Heart left ventricle (tissue), 13 donors: ENCODE results near the gene NOL9.

Experiments used
- POLR2A ChIP-seq, 2 donors: fragments of 450-650 bp; IDR thresholded peaks; one replicate each; pipeline ENCODE4 v1.6.1; 2017; ENCODE audit warnings: antibody characterized with exemption in 2 of 2, mild to moderate bottlenecking in 2 of 2, moderate library complexity in 2 of 2
- TF ChIP-seq, protein P1 (sequence below), 12 donors: fragments of 200-600 bp; sonication (generic) in 4 of 12; IDR thresholded peaks; one replicate each; pipeline versions ENCODE4 v1.5.0 to v1.8.0; 2018 to 2022; ENCODE audit warnings: antibody characterized with exemption in 12 of 12, mild to moderate bottlenecking in 5 of 12
- donor health status: ischemic (EF 13 %, LVEDD 7.1; RV severe dilation, severe dysfunction).
- donor health status: DM: no; HTN: yes; CAD: no.
- donor health status: DM: no; HTN: no; CAD: no.
- donor health status: ischemic (EF 25% LVEDD 6.9; RV normal size, moderate dysfunction).
- donor health status: ischemic (EF 25% LVEDD 5.7; RV mildly dilated, moderate dysfunction).
- donor health status: ischemic (EF 35%, LVEDD 5.7; RV mildly dilated, moderate dysfunction).
- donor health status: nonischemic (EF 11% LVEDD 7.7; RV severe dilation, severe dysfunction).
- donor health status: DM: yes; HTN: yes; CAD: no.
- donor health status: PGD.
- donor health status: ischemic (EF 29% LVEDD 5.4; RV normal size, mild dysfunction).
- donor health status: nonischemic (EF 23%, LVEDD 6.1; RV moderate dilation, normal function).

DNA sequence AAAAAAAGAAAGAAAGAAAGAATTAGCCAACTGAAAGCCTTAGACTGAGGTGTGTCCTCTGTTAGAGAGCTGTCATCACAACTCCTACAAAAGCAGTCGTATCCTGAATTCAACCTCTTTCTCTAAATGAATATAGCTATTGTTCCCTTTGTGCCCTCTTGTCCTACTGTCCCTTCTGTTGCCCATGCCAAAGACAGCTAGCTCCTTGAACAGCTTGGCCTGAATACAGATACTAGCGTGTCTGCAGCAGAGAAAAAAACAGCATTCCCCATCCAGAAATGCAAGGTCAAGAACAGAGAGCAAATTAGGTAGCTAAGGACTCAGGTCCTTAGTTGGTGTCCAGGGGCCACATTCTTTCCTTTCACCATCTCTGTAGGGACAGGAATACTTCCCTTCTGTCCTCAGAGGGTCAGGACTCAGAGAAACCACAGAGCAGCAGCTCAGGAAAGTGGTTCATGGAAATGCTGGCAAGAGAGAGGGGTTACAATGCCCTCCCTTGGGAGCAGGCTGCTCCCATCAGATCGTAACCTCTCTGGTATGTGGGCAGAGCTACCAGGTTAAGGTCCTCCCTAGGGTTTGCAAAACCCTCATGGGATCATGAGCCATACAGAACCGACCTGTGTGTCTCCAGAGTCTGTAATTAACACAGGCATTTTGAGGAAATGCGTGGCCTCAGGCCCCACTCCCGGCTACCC lies 23.7 kb upstream of the NOL9 start:
- no peak for TF ChIP-seq POLR2A (IDR thresholded peaks at IDR 0.05)
- TF ChIP-seq, protein P1, sequence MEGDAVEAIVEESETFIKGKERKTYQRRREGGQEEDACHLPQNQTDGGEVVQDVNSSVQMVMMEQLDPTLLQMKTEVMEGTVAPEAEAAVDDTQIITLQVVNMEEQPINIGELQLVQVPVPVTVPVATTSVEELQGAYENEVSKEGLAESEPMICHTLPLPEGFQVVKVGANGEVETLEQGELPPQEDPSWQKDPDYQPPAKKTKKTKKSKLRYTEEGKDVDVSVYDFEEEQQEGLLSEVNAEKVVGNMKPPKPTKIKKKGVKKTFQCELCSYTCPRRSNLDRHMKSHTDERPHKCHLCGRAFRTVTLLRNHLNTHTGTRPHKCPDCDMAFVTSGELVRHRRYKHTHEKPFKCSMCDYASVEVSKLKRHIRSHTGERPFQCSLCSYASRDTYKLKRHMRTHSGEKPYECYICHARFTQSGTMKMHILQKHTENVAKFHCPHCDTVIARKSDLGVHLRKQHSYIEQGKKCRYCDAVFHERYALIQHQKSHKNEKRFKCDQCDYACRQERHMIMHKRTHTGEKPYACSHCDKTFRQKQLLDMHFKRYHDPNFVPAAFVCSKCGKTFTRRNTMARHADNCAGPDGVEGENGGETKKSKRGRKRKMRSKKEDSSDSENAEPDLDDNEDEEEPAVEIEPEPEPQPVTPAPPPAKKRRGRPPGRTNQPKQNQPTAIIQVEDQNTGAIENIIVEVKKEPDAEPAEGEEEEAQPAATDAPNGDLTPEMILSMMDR (IDR thresholded peaks at IDR 0.05) = no peak
